Measurements from ENCODE around the gene SHISA7.
"Not testable (repeated sequence)": the region's sequence is repeated elsewhere in the genome, so short reads cannot be mapped to it uniquely, and the experiment has no call there.

SHISA7 gene

GRCh38 chr19:55419624-55420236 is 23.4 kb downstream of the SHISA7 start:
- in situ Hi-C loops (cut with MboI; ENCODE audit: low sequenced_read_pairs): loop anchor here (5.0 to 10.0 kb wide), 2 partner anchors 205 to 277 kb away; no protein-coding TSS in a partner anchor
- Histone ChIP-seq H3K27me3 (ENCODE audit: low read depth) (no peaks in the 10 kb centered on the region; the same call in 1 of the 2 replicates), H3K9me3 (no peaks in the 10 kb centered on the region), H3K36me3 (replicated peaks) (no peaks in the 10 kb centered on the region), H3K4me1 (no peaks in the 10 kb centered on the region), H3K4me3 (no peak overlapping the region)
- DNase-seq (ENCODE audit: low spot score in 2 of 2): no peak

- in situ Hi-C loops (cut with MboI; ENCODE audit: low sequenced_read_pairs): loop anchor here (5.0 to 10.0 kb wide), 2 partner anchors 204 to 277 kb away; no protein-coding TSS in a partner anchor
- DNase-seq (ENCODE audit: low spot score in 2 of 2): no peak
- H3K4me3 ChIP-seq: no peak overlapping the region
- H3K9me3 ChIP-seq: no peaks in the 10 kb centered on the region
- no peaks in the 10 kb centered on the region for H3K27me3 ChIP-seq (ENCODE audit: low read depth)
- no peaks in the 10 kb centered on the region for H3K36me3 ChIP-seq (replicated peaks)
- H3K4me1 ChIP-seq: no peaks in the 10 kb centered on the region
Measured at GRCh38 chr19:55419103-55419502, 24.0 kb downstream of the SHISA7 start.

GRCh38 chr19:55418185-55418584 is 24.9 kb downstream of the SHISA7 start:
- Histone ChIP-seq H3K27me3 (ENCODE audit: low read depth) (no peaks in the 10 kb centered on the region), H3K4me1 (no peaks in the 10 kb centered on the region), H3K36me3 (replicated peaks) (no peaks in the 10 kb centered on the region), H3K9me3 (no peaks in the 10 kb centered on the region), H3K4me3 (no peak overlapping the region)
- peak; percentile 70 to 82 for DNase-seq (ENCODE audit: low spot score in 2 of 2)
- in situ Hi-C loops (cut with MboI; ENCODE audit: low sequenced_read_pairs): loop anchor here (5.0 to 10.0 kb wide), 2 partner anchors 203 to 276 kb away; no protein-coding TSS in a partner anchor

GRCh38 chr19:55410168-55410567 is 32.9 kb downstream of the SHISA7 start:
- Histone ChIP-seq H3K4me1 (peaks cover 17% of the 10 kb centered on the region), H3K9me3 (peaks cover 4% of the 10 kb centered on the region; the same call in 1 of the 2 replicates), H3K36me3 (replicated peaks) (peaks cover 22% of the 10 kb centered on the region), H3K27me3 (ENCODE audit: low read depth) (no peaks in the 10 kb centered on the region), H3K4me3 (no peak overlapping the region)
- in situ Hi-C loops (cut with MboI; ENCODE audit: low sequenced_read_pairs): loop anchor here (10.0 kb wide), 1 partner anchor 195 kb away; no protein-coding TSS in a partner anchor
- no peak for DNase-seq (ENCODE audit: low spot score in 2 of 2)

- H3K9me3 ChIP-seq; H3K4me3 ChIP-seq; DNase-seq (ENCODE audit: low spot score in 2 of 2); H3K27me3 ChIP-seq (ENCODE audit: low read depth); in situ Hi-C loops (cut with MboI; ENCODE audit: low sequenced_read_pairs): not testable (repeated sequence)
- peaks cover 17% of the 10 kb centered on the region for H3K4me1 ChIP-seq
- peaks cover 32% of the 10 kb centered on the region for H3K36me3 ChIP-seq (replicated peaks)
Measured at GRCh38 chr19:55409179-55409578, 33.9 kb downstream of the SHISA7 start.

- Histone ChIP-seq H3K4me3 (peak overlapping the region; percentile 16), H3K27me3 (ENCODE audit: low read depth) (no peaks in the 10 kb centered on the region), H3K4me1 (peaks cover 17% of the 10 kb centered on the region), H3K9me3 (peaks cover 4% of the 10 kb centered on the region; the same call in 1 of the 2 replicates), H3K36me3 (replicated peaks) (peaks cover 39% of the 10 kb centered on the region)
- DNase-seq (ENCODE audit: low spot score in 2 of 2): no peak
- in situ Hi-C loops (cut with MboI; ENCODE audit: low sequenced_read_pairs): no loop called here
Measured at GRCh38 chr19:55408533-55408872, 34.6 kb downstream of the SHISA7 start.

- H3K36me3 ChIP-seq (replicated peaks): peaks cover 44% of the 10 kb centered on the region
- in situ Hi-C loops (cut with MboI; ENCODE audit: low sequenced_read_pairs): no loop called here
- H3K9me3 ChIP-seq: peaks cover 4% of the 10 kb centered on the region; the same call in 1 of the 2 replicates
- H3K27me3 ChIP-seq (ENCODE audit: low read depth): no peaks in the 10 kb centered on the region
- peak overlapping the region; percentile 94 for H3K4me3 ChIP-seq
- peaks cover 17% of the 10 kb centered on the region for H3K4me1 ChIP-seq
- peak; percentile 97 to 98 for DNase-seq (ENCODE audit: low spot score in 2 of 2)
Measured at GRCh38 chr19:55407800-55408532, 35.1 kb downstream of the SHISA7 start.

- Histone ChIP-seq H3K36me3 (replicated peaks) (peaks cover 49% of the 10 kb centered on the region), H3K4me1 (peaks cover 17% of the 10 kb centered on the region), H3K4me3 (peak within 1 kb of the TSS; percentile 94)
- in situ Hi-C loops (cut with MboI; ENCODE audit: low sequenced_read_pairs); H3K27me3 ChIP-seq (ENCODE audit: low read depth); H3K9me3 ChIP-seq; DNase-seq (ENCODE audit: low spot score in 2 of 2): not testable (repeated sequence)
Measured at GRCh38 chr19:55407550-55407799, 35.6 kb downstream of the SHISA7 start, which contains the start of gene UBE2S. UBE2S (minus strand) TSS chr19:55407788; CDS start chr19:55407589, 199 bp downstream.

GRCh38 chr19:55406826-55407549 is 36.1 kb downstream of the SHISA7 start:
- Histone ChIP-seq H3K4me3 (peak overlapping the region; percentile 94), H3K9me3 (peaks cover 4% of the 10 kb centered on the region; the same call in 1 of the 2 replicates), H3K36me3 (replicated peaks) (peaks cover 54% of the 10 kb centered on the region), H3K4me1 (peaks cover 17% of the 10 kb centered on the region), H3K27me3 (ENCODE audit: low read depth) (no peaks in the 10 kb centered on the region)
- DNase-seq (ENCODE audit: low spot score in 2 of 2): peak in 1 of 2 experiments; percentile 48
- in situ Hi-C loops (cut with MboI; ENCODE audit: low sequenced_read_pairs): no loop called here

- no peak for DNase-seq (ENCODE audit: low spot score in 2 of 2)
- Histone ChIP-seq H3K4me3 (peak overlapping the region; percentile 94), H3K4me1 (peaks cover 17% of the 10 kb centered on the region), H3K9me3 (peaks cover 4% of the 10 kb centered on the region; the same call in 1 of the 2 replicates), H3K27me3 (ENCODE audit: low read depth) (no peaks in the 10 kb centered on the region), H3K36me3 (replicated peaks) (peaks cover 59% of the 10 kb centered on the region)
- in situ Hi-C loops (cut with MboI; ENCODE audit: low sequenced_read_pairs): no loop called here
Measured at GRCh38 chr19:55406091-55406825, 36.8 kb downstream of the SHISA7 start.

GRCh38 chr19:55405638-55406037 is 37.5 kb downstream of the SHISA7 start:
- peaks cover 4% of the 10 kb centered on the region; the same call in 1 of the 2 replicates for H3K9me3 ChIP-seq
- no peak for DNase-seq (ENCODE audit: low spot score in 2 of 2)
- H3K4me1 ChIP-seq: peaks cover 17% of the 10 kb centered on the region
- peaks cover 64% of the 10 kb centered on the region for H3K36me3 ChIP-seq (replicated peaks)
- no peaks in the 10 kb centered on the region for H3K27me3 ChIP-seq (ENCODE audit: low read depth)
- in situ Hi-C loops (cut with MboI; ENCODE audit: low sequenced_read_pairs): no loop called here
- H3K4me3 ChIP-seq: peak overlapping the region; percentile 94

GRCh38 chr19:55402509-55402908 is 40.6 kb downstream of the SHISA7 start:
- no peak overlapping the region for H3K4me3 ChIP-seq
- H3K27me3 ChIP-seq (ENCODE audit: low read depth): no peaks in the 10 kb centered on the region
- peaks cover 68% of the 10 kb centered on the region for H3K36me3 ChIP-seq (replicated peaks)
- peaks cover 12% of the 10 kb centered on the region for H3K4me1 ChIP-seq
- H3K9me3 ChIP-seq: no peaks in the 10 kb centered on the region
- DNase-seq (ENCODE audit: low spot score in 2 of 2): no peak
- in situ Hi-C loops (cut with MboI; ENCODE audit: low sequenced_read_pairs): no loop called here

GRCh38 chr19:55401390-55401789 is 41.7 kb downstream of the SHISA7 start:
- H3K9me3 ChIP-seq; H3K4me3 ChIP-seq; H3K4me1 ChIP-seq; DNase-seq (ENCODE audit: low spot score in 2 of 2); in situ Hi-C loops (cut with MboI; ENCODE audit: low sequenced_read_pairs); H3K27me3 ChIP-seq (ENCODE audit: low read depth): not testable (repeated sequence)
- peaks cover 58% of the 10 kb centered on the region for H3K36me3 ChIP-seq (replicated peaks)
